Activated B cell treated with CpG ODN at 0.5 μM for 24 hours (primary cell): ENCODE measurements around the gene LRRC51. TPM values are rescaled to one million over a fixed set of nuclear protein-coding genes. Genes with fewer than 3 reads are reported as not detected.

Experiments
- ATAC-seq: fragments of 200-7000 bp; cut with Tn5 transposase; one replicate; pipeline ENCODE4 v1.10.0; 2021; ENCODE audit warnings: low read depth, mild to moderate bottlenecking, moderate library complexity
- CTCF ChIA-PET: fragments of 350-600 bp; sonication (Branson Sonifier 250); formaldehyde crosslinking; loops from one replicate; lab custom pipeline; 2021; ENCODE audit warnings: antibody characterized with exemption; lab: Charles Lee
- POLR2A ChIA-PET: fragments of 350-600 bp; sonication (Branson Sonifier 250); formaldehyde crosslinking; loops from one replicate; lab custom pipeline; 2021; ENCODE audit warnings: antibody characterized with exemption; lab: Charles Lee
- DNase-seq: peaks from one replicate; pipeline ENCODE4 v3.0.0; 2022
- H3K27ac Mint-ChIP-seq: one replicate; pipeline ENCODE4 v1.8.0; 2020; ENCODE audit warnings: mixed read lengths
- H3K27me3 Mint-ChIP-seq: one replicate; pipeline ENCODE4 v1.8.0; 2021; ENCODE audit warnings: mixed read lengths
- H3K36me3 Mint-ChIP-seq: one replicate; pipeline ENCODE4 v1.8.0; 2021; ENCODE audit warnings: low read depth, mixed read lengths
- H3K4me1 Mint-ChIP-seq: one replicate; pipeline ENCODE4 v1.8.0; 2021; ENCODE audit warnings: mixed read lengths
- H3K4me3 Mint-ChIP-seq: one replicate; pipeline ENCODE4 v1.8.0; 2020; ENCODE audit warnings: mild to moderate bottlenecking, mixed read lengths
- H3K9me3 Mint-ChIP-seq: one replicate; pipeline ENCODE4 v1.8.0; 2020; ENCODE audit warnings: mixed read lengths
- CTCF ChIP-seq: fragments of 200-600 bp; IDR thresholded peaks from one replicate; pipeline ENCODE4 v1.8.0; 2022; ENCODE audit warnings: antibody characterized with exemption, mild to moderate bottlenecking
- intact Hi-C: fragments of 100-400 bp; cut with micrococcal nuclease; formaldehyde crosslinking; loops from one replicate; pipeline ENCODE4 v1.15.1; 2024
- total RNA-seq: library from RNA; stranded (reverse); gene quantifications from 2 replicates; pipeline ENCODE4 v1.2.3, GENCODE V29; 2022

LRRC51 gene
- total RNA-seq, 1 donor from 2014 or later, result 4.1 TPM

- peaks cover 27% of the 10 kb centered on the region for H3K36me3 Mint-ChIP-seq
- H3K9me3 Mint-ChIP-seq, result no peaks in the 10 kb centered on the region
- intact Hi-C loops, result loop anchor here (1.0 to 5.0 kb wide), 7 partner anchors 8 to 324 kb away; partner anchors contain the start of genes CLPB, LAMTOR1, LRRC51 and NUMA1
- peak overlapping the region; percentile 100 for H3K27ac Mint-ChIP-seq
- POLR2A ChIA-PET, result interaction anchor here (0.6 to 3.1 kb wide), 15 partner anchors 9 to 760 kb away, joined by 3 to 34 read pairs (median 6); partner anchors contain the start of genes INPPL1, LAMTOR1, RNF121 and XNDC1N
- H3K27me3 Mint-ChIP-seq, result peaks cover 8% of the 10 kb centered on the region
- DNase-seq (no peak), ATAC-seq (no peak)
- CTCF ChIA-PET, result interaction anchor here (1.7 kb wide), 1 partner anchor 86 kb away, joined by 5 read pairs; no protein-coding TSS in a partner anchor
- TF ChIP-seq CTCF, result no peak
- H3K4me1 Mint-ChIP-seq, result peaks cover 25% of the 10 kb centered on the region
- H3K4me3 Mint-ChIP-seq, result peak overlapping the region; percentile 97
These were observed 30.9 kb downstream of the LRRC51 start for GRCh38 chr11:72111300-72112142.

- intact Hi-C loops, result loop anchor here (1.0 to 5.0 kb wide), 7 partner anchors 9 to 325 kb away; partner anchors contain the start of genes CLPB, LAMTOR1, LRRC51 and NUMA1
These were observed 31.7 kb downstream of the LRRC51 start, which contains the start of gene ANAPC15 for GRCh38 chr11:72112143-72112977. Gene ANAPC15 (minus strand): TSS chr11:72112695. CDS start chr11:72111276, 1,419 bp downstream.

GRCh38 chr11:72112978-72113808 is 32.5 kb downstream of the LRRC51 start:
- H3K4me3 Mint-ChIP-seq, result peak overlapping the region; percentile 97
- no peaks in the 10 kb centered on the region for H3K9me3 Mint-ChIP-seq
- intact Hi-C loops, result loop anchor here (1.0 to 5.0 kb wide), 7 partner anchors 10 to 326 kb away; partner anchors contain the start of genes CLPB, LAMTOR1, LRRC51 and NUMA1
- H3K27ac Mint-ChIP-seq, result peak overlapping the region; percentile 100
- DNase-seq (no peak), ATAC-seq (peak; percentile 0)
- CTCF ChIA-PET, result interaction anchor here (1.2 to 1.3 kb wide), 2 partner anchors 31 to 72 kb away, joined by 3 to 4 read pairs; no protein-coding TSS in a partner anchor
- POLR2A ChIA-PET, result interaction anchor here (0.7 to 3.1 kb wide), 15 partner anchors 11 to 185 kb away, joined by 3 to 34 read pairs (median 6); partner anchors contain the start of genes INPPL1, LAMTOR1, RNF121 and XNDC1N
- peaks cover 18% of the 10 kb centered on the region for H3K36me3 Mint-ChIP-seq
- no peak for TF ChIP-seq CTCF
- peaks cover 15% of the 10 kb centered on the region for H3K27me3 Mint-ChIP-seq
- H3K4me1 Mint-ChIP-seq, result peaks cover 25% of the 10 kb centered on the region

More at GRCh38 chr11:72112143-72112977, 31.7 kb downstream of the LRRC51 start, which contains the start of gene ANAPC15:
- CTCF ChIA-PET, result interaction anchor here (1.2 to 1.7 kb wide), 3 partner anchors 31 to 87 kb away, joined by 3 to 5 read pairs (median 4); no protein-coding TSS in a partner anchor
- Mint-ChIP-seq H3K36me3 (peaks cover 24% of the 10 kb centered on the region), H3K4me3 (peak within 1 kb of the TSS; percentile 97), H3K9me3 (no peaks in the 10 kb centered on the region), H3K4me1 (peaks cover 25% of the 10 kb centered on the region), H3K27ac (peak within 1 kb of the TSS; percentile 100), H3K27me3 (peaks cover 12% of the 10 kb centered on the region)
- POLR2A ChIA-PET, result interaction anchor here (0.5 to 3.1 kb wide), 17 partner anchors 10 to 219 kb away, joined by 3 to 34 read pairs (median 6); partner anchors contain the start of genes INPPL1, LAMTOR1, RNF121 and XNDC1N
- peak; percentile 90 for ATAC-seq
- no peak for TF ChIP-seq CTCF
- peak; percentile 90 for DNase-seq

- intact Hi-C loops, result loop anchor here (5.0 kb wide), 1 partner anchor 318 kb away; the partner anchor contains the start of gene CLPB
- H3K27me3 Mint-ChIP-seq, result peaks cover 17% of the 10 kb centered on the region
- POLR2A ChIA-PET, result no interaction called here
- ATAC-seq, result no peak
- peaks cover 13% of the 10 kb centered on the region for H3K36me3 Mint-ChIP-seq
- H3K4me1 Mint-ChIP-seq, result peaks cover 25% of the 10 kb centered on the region
- TF ChIP-seq CTCF, result no peak
- CTCF ChIA-PET, result no interaction called here
- no peak overlapping the region for H3K27ac Mint-ChIP-seq
- no peaks in the 10 kb centered on the region for H3K9me3 Mint-ChIP-seq
- H3K4me3 Mint-ChIP-seq, result no peak overlapping the region
- no peak for DNase-seq
These were observed 33.9 kb downstream of the LRRC51 start for GRCh38 chr11:72114570-72114969.
